Inferior parietal cortex (tissue), 1 donor: ENCODE data around the gene ESRRB.

Experiments
- DNase-seq: peaks from one replicate; pipeline ENCODE4 v3.0.0-alpha.2; 2016; ENCODE audit errors: extremely low spot score

Gene ESRRB

GRCh38 chr14:76450476-76450875 lies 74.5 kb downstream of the ESRRB start:
- DNase-seq = no peak

- peak; percentile 26 for DNase-seq
Observed at GRCh38 chr14:76456200-76456599, 80.3 kb downstream of the ESRRB start.

GRCh38 chr14:76456891-76457586 lies 81.1 kb downstream of the ESRRB start:
- DNase-seq = no peak

GRCh38 chr14:76457841-76458240 lies 81.9 kb downstream of the ESRRB start:
- DNase-seq = no peak

GRCh38 chr14:76461886-76462285 lies 85.9 kb downstream of the ESRRB start:
- DNase-seq = no peak

- DNase-seq = no peak
Observed at GRCh38 chr14:76462330-76462729, 86.4 kb downstream of the ESRRB start.

- DNase-seq = no peak
Observed at GRCh38 chr14:76463105-76463504, 87.2 kb downstream of the ESRRB start.

GRCh38 chr14:76464856-76465255 lies 88.9 kb downstream of the ESRRB start:
- DNase-seq = no peak

- DNase-seq = no peak
Observed at GRCh38 chr14:76465664-76466063, 89.7 kb downstream of the ESRRB start.

- no peak for DNase-seq
Observed at GRCh38 chr14:76467711-76468155, 91.8 kb downstream of the ESRRB start.

- DNase-seq = no peak
Observed at GRCh38 chr14:76472199-76472723, 96.3 kb downstream of the ESRRB start.

GRCh38 chr14:76473481-76474263 lies 97.7 kb downstream of the ESRRB start:
- DNase-seq = no peak

- no peak for DNase-seq
Observed at GRCh38 chr14:76480426-76480825, 104.5 kb downstream of the ESRRB start.

GRCh38 chr14:76484355-76484754 lies 108.4 kb downstream of the ESRRB start:
- no peak for DNase-seq

GRCh38 chr14:76486251-76486743 lies 110.4 kb downstream of the ESRRB start:
- no peak for DNase-seq

- DNase-seq = no peak
Observed at GRCh38 chr14:76488551-76488950, 112.6 kb downstream of the ESRRB start.

GRCh38 chr14:76489667-76490066 lies 113.7 kb downstream of the ESRRB start:
- DNase-seq = no peak

- no peak for DNase-seq
Observed at GRCh38 chr14:76490111-76490510, 114.2 kb downstream of the ESRRB start.

- no peak for DNase-seq
Observed at GRCh38 chr14:76490735-76491134, 114.8 kb downstream of the ESRRB start.

- DNase-seq = no peak
Observed at GRCh38 chr14:76491172-76491930, 115.4 kb downstream of the ESRRB start.

- DNase-seq = no peak
Observed at GRCh38 chr14:76495983-76496382, 120.0 kb downstream of the ESRRB start.

- DNase-seq = no peak
Observed at GRCh38 chr14:76496595-76496994, 120.7 kb downstream of the ESRRB start.
